HepG2 (cell line): ENCODE results near the gene PLSCR4. TPM values are rescaled to one million over a fixed set of nuclear protein-coding genes. Genes with fewer than 3 reads are reported as not detected.

Experiments
- ETV6 ChIP-seq: sonication (generic); formaldehyde crosslinking; conservative IDR thresholded peaks from 2 replicates; pipeline ENCODE4 v1.4.0; 2020; ENCODE audit warnings: missing genetic modification reagents
- FOXC1 ChIP-seq: sonication (generic); formaldehyde crosslinking; IDR thresholded peaks from 2 replicates; pipeline ENCODE4 v1.8.0; 2022; ENCODE audit warnings: mild to moderate bottlenecking, missing genetic modification reagents, borderline replicate concordance
- ZNF775 ChIP-seq: sonication (generic); formaldehyde crosslinking; IDR thresholded peaks from 2 replicates; pipeline ENCODE4 v1.4.0; 2020; ENCODE audit warnings: missing genetic modification reagents, mild to moderate bottlenecking, moderate library complexity, borderline replicate concordance
- polyA plus RNA-seq, 8 experiments: library from polyadenylated mRNA; depleted of rRNA in 3 of 8; stranded (reverse) in 7 of 8; unstranded in 1 of 8; fragments of >200 nt; fragmentation: Illumina TruSeq in 4 of 8; extraction: Trizol in 4 of 8; gene quantifications; 2 replicates each; pipeline versions ENCODE4 v1.2.1 to v1.2.3, GENCODE V29; 2011 to 2016; ENCODE audit warnings: low read depth in 4 of 8, missing spikeins in 1 of 8, mixed read lengths in 1 of 8; ENCODE audit not compliant: insufficient read depth in 1 of 8
- total RNA-seq, 5 experiments: library from RNA; depleted of rRNA; stranded (reverse); fragments of >200 nt; fragmentation: Illumina TruSeq; extraction: Trizol; gene quantifications; 2 replicates each; pipeline ENCODE4 v1.2.3, GENCODE V29; 2016; ENCODE audit warnings: low read depth in 1 of 5
- TF ChIP-seq, protein P1 (sequence below): sonication (generic); formaldehyde crosslinking; IDR thresholded peaks from 2 replicates; pipeline ENCODE4 v1.4.0; 2020; ENCODE audit warnings: missing genetic modification reagents
- TF ChIP-seq, protein P2 (sequence below): sonication (generic); formaldehyde crosslinking; IDR thresholded peaks from 2 replicates; pipeline ENCODE4 v1.8.1; 2022; ENCODE audit warnings: low read depth, mild to moderate bottlenecking, missing genetic modification reagents
- TF ChIP-seq, protein P3 (sequence below): sonication (generic); formaldehyde crosslinking; IDR thresholded peaks from 2 replicates; pipeline ENCODE4 v1.4.0; 2020; ENCODE audit warnings: mild to moderate bottlenecking, missing genetic modification reagents
- TF ChIP-seq, protein P4 (sequence below): sonication (generic); formaldehyde crosslinking; IDR thresholded peaks from 2 replicates; pipeline ENCODE4 v1.5.0; 2020; ENCODE audit warnings: mild to moderate bottlenecking, missing genetic modification reagents

PLSCR4 gene
- total and polyA plus RNA-seq, 2 of the 13 experiments (the other 11 are each of a cell fraction or from before 2014, with no cell fraction given): 1.5 to 59.0 TPM

GRCh38 chr3:146250449-146251382 is at the start of gene PLSCR4 (continued):
- TF ChIP-seq, protein P1, sequence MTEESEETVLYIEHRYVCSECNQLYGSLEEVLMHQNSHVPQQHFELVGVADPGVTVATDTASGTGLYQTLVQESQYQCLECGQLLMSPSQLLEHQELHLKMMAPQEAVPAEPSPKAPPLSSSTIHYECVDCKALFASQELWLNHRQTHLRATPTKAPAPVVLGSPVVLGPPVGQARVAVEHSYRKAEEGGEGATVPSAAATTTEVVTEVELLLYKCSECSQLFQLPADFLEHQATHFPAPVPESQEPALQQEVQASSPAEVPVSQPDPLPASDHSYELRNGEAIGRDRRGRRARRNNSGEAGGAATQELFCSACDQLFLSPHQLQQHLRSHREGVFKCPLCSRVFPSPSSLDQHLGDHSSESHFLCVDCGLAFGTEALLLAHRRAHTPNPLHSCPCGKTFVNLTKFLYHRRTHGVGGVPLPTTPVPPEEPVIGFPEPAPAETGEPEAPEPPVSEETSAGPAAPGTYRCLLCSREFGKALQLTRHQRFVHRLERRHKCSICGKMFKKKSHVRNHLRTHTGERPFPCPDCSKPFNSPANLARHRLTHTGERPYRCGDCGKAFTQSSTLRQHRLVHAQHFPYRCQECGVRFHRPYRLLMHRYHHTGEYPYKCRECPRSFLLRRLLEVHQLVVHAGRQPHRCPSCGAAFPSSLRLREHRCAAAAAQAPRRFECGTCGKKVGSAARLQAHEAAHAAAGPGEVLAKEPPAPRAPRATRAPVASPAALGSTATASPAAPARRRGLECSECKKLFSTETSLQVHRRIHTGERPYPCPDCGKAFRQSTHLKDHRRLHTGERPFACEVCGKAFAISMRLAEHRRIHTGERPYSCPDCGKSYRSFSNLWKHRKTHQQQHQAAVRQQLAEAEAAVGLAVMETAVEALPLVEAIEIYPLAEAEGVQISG: peak; percentile 27; the same call in 1 of the 2 replicates
- no peak for TF ChIP-seq FOXC1 (CRISPR knock-in tag)
- TF ChIP-seq ZNF775 (CRISPR knock-in tag): no peak
- TF ChIP-seq, protein P2, sequence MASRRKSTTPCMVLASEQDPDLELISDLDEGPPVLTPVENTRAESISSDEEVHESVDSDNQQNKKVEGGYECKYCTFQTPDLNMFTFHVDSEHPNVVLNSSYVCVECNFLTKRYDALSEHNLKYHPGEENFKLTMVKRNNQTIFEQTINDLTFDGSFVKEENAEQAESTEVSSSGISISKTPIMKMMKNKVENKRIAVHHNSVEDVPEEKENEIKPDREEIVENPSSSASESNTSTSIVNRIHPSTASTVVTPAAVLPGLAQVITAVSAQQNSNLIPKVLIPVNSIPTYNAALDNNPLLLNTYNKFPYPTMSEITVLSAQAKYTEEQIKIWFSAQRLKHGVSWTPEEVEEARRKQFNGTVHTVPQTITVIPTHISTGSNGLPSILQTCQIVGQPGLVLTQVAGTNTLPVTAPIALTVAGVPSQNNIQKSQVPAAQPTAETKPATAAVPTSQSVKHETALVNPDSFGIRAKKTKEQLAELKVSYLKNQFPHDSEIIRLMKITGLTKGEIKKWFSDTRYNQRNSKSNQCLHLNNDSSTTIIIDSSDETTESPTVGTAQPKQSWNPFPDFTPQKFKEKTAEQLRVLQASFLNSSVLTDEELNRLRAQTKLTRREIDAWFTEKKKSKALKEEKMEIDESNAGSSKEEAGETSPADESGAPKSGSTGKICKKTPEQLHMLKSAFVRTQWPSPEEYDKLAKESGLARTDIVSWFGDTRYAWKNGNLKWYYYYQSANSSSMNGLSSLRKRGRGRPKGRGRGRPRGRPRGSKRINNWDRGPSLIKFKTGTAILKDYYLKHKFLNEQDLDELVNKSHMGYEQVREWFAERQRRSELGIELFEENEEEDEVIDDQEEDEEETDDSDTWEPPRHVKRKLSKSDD (CRISPR knock-in tag): no peak
- TF ChIP-seq, protein P3, sequence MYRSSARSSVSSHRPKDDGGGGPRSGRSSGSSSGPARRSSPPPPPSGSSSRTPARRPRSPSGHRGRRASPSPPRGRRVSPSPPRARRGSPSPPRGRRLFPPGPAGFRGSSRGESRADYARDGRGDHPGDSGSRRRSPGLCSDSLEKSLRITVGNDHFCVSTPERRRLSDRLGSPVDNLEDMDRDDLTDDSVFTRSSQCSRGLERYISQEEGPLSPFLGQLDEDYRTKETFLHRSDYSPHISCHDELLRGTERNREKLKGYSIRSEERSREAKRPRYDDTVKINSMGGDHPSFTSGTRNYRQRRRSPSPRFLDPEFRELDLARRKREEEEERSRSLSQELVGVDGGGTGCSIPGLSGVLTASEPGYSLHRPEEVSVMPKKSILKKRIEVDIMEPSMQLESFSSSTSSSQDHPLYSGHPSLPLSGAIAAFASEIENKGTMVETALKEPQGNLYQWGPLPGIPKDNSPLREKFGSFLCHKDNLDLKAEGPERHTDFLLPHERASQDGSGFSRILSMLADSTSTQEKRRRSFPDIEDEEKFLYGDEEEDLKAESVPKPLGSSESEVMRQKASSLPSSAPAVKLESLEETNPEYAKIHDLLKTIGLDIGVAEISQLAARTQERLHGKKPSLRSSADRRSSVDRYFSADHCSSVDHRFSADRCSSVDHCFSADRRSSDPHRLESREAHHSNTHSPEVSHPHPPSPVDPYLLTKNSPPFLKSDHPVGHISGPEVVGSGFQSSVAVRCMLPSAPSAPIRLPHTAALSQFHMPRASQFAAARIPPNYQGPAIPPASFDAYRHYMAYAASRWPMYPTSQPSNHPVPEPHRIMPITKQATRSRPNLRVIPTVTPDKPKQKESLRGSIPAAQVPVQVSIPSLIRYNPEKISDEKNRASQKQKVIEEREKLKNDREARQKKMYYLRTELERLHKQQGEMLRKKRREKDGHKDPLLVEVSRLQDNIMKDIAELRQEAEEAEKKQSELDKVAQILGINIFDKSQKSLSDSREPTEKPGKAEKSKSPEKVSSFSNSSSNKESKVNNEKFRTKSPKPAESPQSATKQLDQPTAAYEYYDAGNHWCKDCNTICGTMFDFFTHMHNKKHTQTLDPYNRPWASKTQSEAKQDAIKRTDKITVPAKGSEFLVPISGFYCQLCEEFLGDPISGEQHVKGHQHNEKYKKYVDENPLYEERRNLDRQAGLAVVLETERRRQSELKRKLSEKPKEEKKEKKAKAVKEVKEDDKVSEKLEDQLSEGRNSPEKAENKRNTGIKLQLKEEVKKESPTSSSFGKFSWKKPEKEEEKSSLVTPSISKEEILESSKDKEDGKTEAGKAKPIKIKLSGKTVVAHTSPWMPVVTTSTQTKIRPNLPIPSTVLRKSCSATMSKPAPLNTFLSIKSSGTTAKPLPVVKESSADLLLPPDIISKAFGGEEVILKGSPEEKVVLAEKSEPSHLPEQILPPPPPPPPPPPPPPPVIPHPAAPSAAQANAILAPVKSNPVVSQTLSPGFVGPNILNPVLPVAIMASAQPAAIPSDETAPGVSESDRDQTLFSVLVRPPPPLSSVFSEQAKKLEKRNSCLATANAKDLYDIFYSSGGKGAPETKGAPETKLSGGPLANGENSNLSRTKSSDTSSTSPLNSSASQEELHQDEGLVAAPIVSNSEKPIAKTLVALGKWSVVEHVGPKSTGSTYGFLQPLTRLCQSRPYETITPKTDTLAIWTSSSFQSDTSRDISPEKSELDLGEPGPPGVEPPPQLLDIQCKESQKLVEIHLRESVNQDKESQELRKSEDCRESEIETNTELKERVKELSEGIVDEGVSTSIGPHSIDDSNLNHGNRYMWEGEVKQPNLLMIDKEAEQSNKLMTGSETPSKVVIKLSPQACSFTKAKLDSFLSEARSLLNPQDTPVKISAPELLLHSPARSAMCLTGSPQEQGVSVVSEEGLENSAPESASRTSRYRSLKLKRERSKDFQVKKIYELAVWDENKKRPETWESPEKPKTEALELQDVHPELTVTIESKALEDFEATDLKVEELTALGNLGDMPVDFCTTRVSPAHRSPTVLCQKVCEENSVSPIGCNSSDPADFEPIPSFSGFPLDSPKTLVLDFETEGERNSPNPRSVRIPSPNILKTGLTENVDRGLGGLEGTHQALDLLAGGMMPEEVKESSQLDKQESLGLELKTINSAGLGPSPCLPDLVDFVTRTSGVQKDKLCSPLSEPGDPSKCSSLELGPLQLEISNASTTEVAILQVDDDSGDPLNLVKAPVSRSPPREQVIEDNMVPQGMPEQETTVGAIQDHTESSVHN (CRISPR knock-in tag): no peak
- TF ChIP-seq, protein P4, sequence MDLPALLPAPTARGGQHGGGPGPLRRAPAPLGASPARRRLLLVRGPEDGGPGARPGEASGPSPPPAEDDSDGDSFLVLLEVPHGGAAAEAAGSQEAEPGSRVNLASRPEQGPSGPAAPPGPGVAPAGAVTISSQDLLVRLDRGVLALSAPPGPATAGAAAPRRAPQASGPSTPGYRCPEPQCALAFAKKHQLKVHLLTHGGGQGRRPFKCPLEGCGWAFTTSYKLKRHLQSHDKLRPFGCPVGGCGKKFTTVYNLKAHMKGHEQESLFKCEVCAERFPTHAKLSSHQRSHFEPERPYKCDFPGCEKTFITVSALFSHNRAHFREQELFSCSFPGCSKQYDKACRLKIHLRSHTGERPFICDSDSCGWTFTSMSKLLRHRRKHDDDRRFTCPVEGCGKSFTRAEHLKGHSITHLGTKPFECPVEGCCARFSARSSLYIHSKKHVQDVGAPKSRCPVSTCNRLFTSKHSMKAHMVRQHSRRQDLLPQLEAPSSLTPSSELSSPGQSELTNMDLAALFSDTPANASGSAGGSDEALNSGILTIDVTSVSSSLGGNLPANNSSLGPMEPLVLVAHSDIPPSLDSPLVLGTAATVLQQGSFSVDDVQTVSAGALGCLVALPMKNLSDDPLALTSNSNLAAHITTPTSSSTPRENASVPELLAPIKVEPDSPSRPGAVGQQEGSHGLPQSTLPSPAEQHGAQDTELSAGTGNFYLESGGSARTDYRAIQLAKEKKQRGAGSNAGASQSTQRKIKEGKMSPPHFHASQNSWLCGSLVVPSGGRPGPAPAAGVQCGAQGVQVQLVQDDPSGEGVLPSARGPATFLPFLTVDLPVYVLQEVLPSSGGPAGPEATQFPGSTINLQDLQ (CRISPR knock-in tag): no peak
- no peak for TF ChIP-seq ETV6
